WERI-Rb-1 (cell line): Measurements from ENCODE around the gene LYST.
"Not testable (repeated sequence)": the region's sequence is repeated elsewhere in the genome, so short reads cannot be mapped to it uniquely, and the experiment has no call there.

Experiments
- DNase-seq: peaks from one replicate; pipeline ENCODE4 v3.0.0-alpha.2; 2020
- H3K27ac ChIP-seq: fragments of 250-450 bp; sonication (Bioruptor Pico); 2 replicates; pipeline ENCODE4 v1.5.1; 2020; ENCODE audit warnings: mild to moderate bottlenecking, moderate library complexity
- H3K27me3 ChIP-seq: fragments of 250-450 bp; sonication (Bioruptor Pico); 2 replicates; pipeline ENCODE4 v1.5.1; 2021; ENCODE audit warnings: mild to moderate bottlenecking, low read depth, moderate library complexity; ENCODE audit not compliant: insufficient read depth, severe bottlenecking
- H3K36me3 ChIP-seq: fragments of 250-450 bp; sonication (Bioruptor Pico); 2 replicates; pipeline ENCODE4 v1.5.1; 2020; ENCODE audit warnings: mild to moderate bottlenecking, moderate library complexity
- H3K4me3 ChIP-seq: 2 replicates; pipeline ENCODE4 v1.5.1; 2011; ENCODE audit warnings: low read depth, mild to moderate bottlenecking, control low read depth, low read length
- H3K9me3 ChIP-seq: fragments of 250-450 bp; sonication (Bioruptor Pico); 2 replicates; pipeline ENCODE4 v1.5.1; 2021; ENCODE audit warnings: mild to moderate bottlenecking, moderate library complexity; ENCODE audit not compliant: severe bottlenecking
- TF ChIP-seq, protein P1 (sequence below): IDR thresholded peaks from 2 replicates; pipeline ENCODE4 v1.5.1; 2011; ENCODE audit warnings: low read depth, mild to moderate bottlenecking, control low read depth, inconsistent platforms, low read length

LYST gene

DNA sequence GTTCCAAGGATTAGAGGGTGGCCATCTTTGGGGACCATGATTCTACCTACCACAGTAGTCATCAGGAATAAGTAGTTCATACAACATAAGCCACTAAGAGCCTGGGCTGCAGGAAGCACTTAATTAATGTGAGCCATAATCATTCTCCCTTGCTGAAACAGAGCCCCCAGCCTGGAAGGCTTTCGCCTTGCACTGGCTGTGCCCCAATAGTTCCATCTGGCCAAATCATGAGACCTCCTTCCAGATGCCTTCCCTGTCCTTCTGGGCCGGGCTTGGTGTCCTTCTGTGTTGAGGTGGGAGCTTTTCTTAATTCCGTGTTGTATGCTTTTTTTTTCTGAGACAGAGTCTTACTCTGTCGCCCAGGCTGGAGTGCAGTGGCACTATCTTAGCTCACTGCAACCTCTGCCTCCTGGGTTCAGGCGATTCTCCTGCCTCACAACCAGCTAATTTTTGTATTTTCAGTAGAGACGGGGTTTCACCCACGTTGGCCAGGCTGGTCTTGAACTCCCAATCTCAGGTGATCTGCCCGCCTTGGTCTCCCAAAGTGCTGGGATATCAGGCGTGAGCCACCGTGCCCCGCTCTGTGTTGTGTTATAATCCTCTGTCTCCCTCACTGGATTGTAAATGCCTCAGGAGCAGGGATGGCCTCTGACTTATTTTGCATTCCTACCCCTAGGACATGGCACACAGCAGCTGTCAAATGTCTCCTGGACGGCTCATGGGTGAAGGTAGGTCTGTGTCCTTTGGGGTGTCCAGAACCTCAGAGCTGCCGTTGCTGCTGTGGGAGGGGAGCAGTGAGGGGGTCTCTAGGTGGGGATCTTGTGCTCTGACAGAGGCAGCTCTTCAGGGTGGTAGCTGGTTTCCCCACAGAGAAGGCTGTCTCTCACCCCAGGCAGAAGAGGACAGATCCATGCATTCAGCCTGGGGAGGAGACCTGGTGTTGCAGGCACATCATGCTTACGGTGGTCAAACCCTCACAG is 227.2 kb downstream of the LYST start:
- no peaks in the 10 kb centered on the region for H3K27me3 ChIP-seq
- H3K27ac ChIP-seq: peak overlapping the region; percentile 7; the same call in 1 of the 2 replicates
- no peaks in the 10 kb centered on the region for H3K9me3 ChIP-seq
- peaks cover 11% of the 10 kb centered on the region; the same call in 1 of the 2 replicates for H3K36me3 ChIP-seq
- DNase-seq: peak; percentile 46
- no peak overlapping the region for H3K4me3 ChIP-seq
- TF ChIP-seq, protein P1, sequence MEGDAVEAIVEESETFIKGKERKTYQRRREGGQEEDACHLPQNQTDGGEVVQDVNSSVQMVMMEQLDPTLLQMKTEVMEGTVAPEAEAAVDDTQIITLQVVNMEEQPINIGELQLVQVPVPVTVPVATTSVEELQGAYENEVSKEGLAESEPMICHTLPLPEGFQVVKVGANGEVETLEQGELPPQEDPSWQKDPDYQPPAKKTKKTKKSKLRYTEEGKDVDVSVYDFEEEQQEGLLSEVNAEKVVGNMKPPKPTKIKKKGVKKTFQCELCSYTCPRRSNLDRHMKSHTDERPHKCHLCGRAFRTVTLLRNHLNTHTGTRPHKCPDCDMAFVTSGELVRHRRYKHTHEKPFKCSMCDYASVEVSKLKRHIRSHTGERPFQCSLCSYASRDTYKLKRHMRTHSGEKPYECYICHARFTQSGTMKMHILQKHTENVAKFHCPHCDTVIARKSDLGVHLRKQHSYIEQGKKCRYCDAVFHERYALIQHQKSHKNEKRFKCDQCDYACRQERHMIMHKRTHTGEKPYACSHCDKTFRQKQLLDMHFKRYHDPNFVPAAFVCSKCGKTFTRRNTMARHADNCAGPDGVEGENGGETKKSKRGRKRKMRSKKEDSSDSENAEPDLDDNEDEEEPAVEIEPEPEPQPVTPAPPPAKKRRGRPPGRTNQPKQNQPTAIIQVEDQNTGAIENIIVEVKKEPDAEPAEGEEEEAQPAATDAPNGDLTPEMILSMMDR: no peak

DNA sequence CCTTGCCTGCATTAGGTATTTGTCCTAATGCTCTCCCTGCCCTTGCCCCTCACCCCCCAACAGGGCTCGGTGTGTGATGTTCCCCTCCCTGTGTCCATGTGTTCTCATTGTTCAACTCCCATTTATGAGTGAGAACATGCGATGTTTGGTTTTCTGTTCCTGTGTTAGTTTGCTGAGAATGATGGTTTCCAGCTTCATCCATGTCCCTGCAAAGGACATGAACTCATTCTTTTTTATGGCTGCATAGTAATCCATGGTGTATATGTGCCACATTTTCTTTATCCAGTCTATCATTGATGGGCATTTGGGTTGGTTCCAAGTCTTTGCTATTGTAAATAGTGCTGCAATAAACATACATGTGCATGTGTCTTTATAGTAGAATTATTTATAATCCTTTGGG is 228.1 kb downstream of the LYST start:
- not testable (repeated sequence) for H3K27me3 ChIP-seq, H3K4me3 ChIP-seq

DNA sequence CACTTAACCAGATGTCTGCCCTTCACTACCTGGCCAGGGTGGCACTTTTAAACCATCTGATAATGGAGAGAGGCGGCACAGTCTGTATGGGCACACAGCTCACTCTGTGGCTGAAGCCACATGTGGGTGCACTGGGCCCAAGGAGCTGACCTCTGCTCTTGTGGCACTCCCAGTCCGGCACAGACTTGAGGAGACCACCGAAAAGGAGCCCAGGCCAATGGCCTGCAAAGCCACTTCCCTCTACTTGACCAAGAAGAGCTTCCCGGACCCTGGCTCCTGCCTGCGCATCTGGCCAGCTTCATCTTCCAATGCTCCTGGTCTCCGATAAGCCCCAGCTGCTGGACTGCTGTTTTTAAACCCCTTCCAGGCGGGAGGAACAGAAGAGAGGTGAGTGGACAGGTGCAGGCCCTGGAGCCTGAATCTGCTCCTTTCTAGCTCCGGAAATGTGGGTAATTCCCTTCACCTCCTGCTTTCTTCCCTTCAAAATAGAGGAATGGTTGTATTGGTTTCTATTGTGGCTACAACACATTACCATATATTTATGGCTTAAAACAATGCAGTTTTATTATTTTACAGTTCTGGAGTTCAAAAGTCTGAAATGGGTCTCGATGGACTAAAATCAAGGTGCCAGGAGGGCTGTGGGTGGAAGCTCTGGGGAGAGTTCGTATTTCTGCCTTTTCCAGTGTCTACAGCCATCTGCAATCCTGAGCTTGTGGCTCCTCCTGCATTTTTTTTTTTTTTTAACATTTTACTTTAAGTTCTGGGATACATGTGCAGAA is 228.8 kb downstream of the LYST start:
- DNase-seq: peak; percentile 1
- Histone ChIP-seq H3K36me3 (peaks cover 8% of the 10 kb centered on the region; the same call in 1 of the 2 replicates), H3K27ac (no peak overlapping the region), H3K27me3 (no peaks in the 10 kb centered on the region), H3K9me3 (no peaks in the 10 kb centered on the region), H3K4me3 (no peak overlapping the region)
- TF ChIP-seq, protein P1: no peak

More for the DNA sequence above, 228.1 kb downstream of the LYST start:
- H3K27ac ChIP-seq, DNase-seq, H3K36me3 ChIP-seq, H3K9me3 ChIP-seq: not testable (repeated sequence)

GRCh38 chr1:235635938-235636662 is 230.6 kb downstream of the LYST start:
- Histone ChIP-seq H3K27me3 (no peaks in the 10 kb centered on the region), H3K36me3 (peaks cover 4% of the 10 kb centered on the region; the same call in 1 of the 2 replicates), H3K27ac (no peak overlapping the region), H3K9me3 (no peaks in the 10 kb centered on the region), H3K4me3 (no peak overlapping the region)
- TF ChIP-seq, protein P1: peak; percentile 46
- DNase-seq: no peak

GRCh38 chr1:235632506-235633401 is 234.0 kb downstream of the LYST start:
- DNase-seq: no peak
- TF ChIP-seq, protein P1: no peak
- H3K36me3 ChIP-seq: no peaks in the 10 kb centered on the region
- H3K4me3 ChIP-seq: no peak overlapping the region
- H3K27me3 ChIP-seq: no peaks in the 10 kb centered on the region
- H3K27ac ChIP-seq: no peak overlapping the region
- no peaks in the 10 kb centered on the region for H3K9me3 ChIP-seq
